GM19239 (cell line): ENCODE measurements around the gene ENDOV.

Experiments used
- DNase-seq: peaks from one replicate; pipeline ENCODE4 v3.0.0; 2011; ENCODE audit warnings: low spot score; ENCODE audit not compliant: insufficient read length
- FAIRE-seq: peaks from 2 replicates; lab custom pipeline; 2011; peaks lifted over from hg19 to GRCh38; lab: Jason Lieb, UNC

Gene ENDOV

GRCh38 chr17:80477647-80478478, 62.9 kb downstream of the ENDOV start:
- FAIRE-seq (no peak), DNase-seq (no peak)

- DNase-seq, result no peak
- no peak for FAIRE-seq
Observed at GRCh38 chr17:80478487-80479245, 63.7 kb downstream of the ENDOV start.

- FAIRE-seq (no peak), DNase-seq (no peak)
Observed at GRCh38 chr17:80479246-80479566, 64.2 kb downstream of the ENDOV start.

GRCh38 chr17:80480248-80480647, 65.3 kb downstream of the ENDOV start:
- FAIRE-seq, result no peak

GRCh38 chr17:80481284-80482057, 66.5 kb downstream of the ENDOV start:
- no peak for FAIRE-seq

More at GRCh38 chr17:80480248-80480647, 65.3 kb downstream of the ENDOV start:
- DNase-seq, result no peak

GRCh38 chr17:80482058-80482318, 67.0 kb downstream of the ENDOV start:
- no peak for DNase-seq
- no peak for FAIRE-seq

More at GRCh38 chr17:80481284-80482057, 66.5 kb downstream of the ENDOV start:
- no peak for DNase-seq

- no peak for FAIRE-seq
- DNase-seq, result no peak
Observed at GRCh38 chr17:80482555-80483308, 67.8 kb downstream of the ENDOV start.

GRCh38 chr17:80485846-80486245, 70.9 kb downstream of the ENDOV start:
- FAIRE-seq (no peak), DNase-seq (no peak)

- FAIRE-seq (no peak), DNase-seq (no peak)
Observed at GRCh38 chr17:80486692-80487091, 71.7 kb downstream of the ENDOV start.

- DNase-seq (no peak), FAIRE-seq (no peak)
Observed at GRCh38 chr17:80487511-80487910, 72.5 kb downstream of the ENDOV start.
